ENCODE measurements around the gene COL25A1.

The COL25A1 gene

DNA sequence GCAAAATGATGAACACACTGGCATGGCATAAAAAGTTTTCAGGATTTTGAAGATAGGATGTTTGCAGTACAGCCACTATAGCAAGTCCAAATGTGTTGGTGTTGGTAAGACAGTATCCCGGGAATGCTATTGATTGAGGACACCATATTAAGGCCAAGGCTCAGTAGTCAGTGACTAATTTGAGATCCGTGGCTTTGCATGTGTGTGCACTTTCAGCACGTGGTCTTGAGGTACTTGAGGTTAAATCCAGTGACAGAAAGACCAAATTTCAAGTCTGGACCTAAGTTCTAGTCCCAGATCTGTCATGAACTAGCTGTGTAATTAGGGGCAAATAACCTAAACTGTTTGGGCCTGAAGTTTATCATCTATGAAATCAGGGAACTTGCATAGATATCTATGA is 463.1 kb downstream of the COL25A1 start:
- no peaks in the 10 kb centered on the region for H3K4me1 ChIP-seq (ENCODE audit: low read length)
- TF ChIP-seq, protein P1, sequence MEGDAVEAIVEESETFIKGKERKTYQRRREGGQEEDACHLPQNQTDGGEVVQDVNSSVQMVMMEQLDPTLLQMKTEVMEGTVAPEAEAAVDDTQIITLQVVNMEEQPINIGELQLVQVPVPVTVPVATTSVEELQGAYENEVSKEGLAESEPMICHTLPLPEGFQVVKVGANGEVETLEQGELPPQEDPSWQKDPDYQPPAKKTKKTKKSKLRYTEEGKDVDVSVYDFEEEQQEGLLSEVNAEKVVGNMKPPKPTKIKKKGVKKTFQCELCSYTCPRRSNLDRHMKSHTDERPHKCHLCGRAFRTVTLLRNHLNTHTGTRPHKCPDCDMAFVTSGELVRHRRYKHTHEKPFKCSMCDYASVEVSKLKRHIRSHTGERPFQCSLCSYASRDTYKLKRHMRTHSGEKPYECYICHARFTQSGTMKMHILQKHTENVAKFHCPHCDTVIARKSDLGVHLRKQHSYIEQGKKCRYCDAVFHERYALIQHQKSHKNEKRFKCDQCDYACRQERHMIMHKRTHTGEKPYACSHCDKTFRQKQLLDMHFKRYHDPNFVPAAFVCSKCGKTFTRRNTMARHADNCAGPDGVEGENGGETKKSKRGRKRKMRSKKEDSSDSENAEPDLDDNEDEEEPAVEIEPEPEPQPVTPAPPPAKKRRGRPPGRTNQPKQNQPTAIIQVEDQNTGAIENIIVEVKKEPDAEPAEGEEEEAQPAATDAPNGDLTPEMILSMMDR (IDR thresholded peaks at IDR 0.05; ENCODE audit: low read depth, low read length), result no peak
- TF ChIP-seq EZH2phosphoT487 (IDR thresholded peaks at IDR 0.05; ENCODE audit: low read depth), result no peak
- no peaks in the 10 kb centered on the region for H3K79me2 ChIP-seq (ENCODE audit: low read length)
- H3K27ac ChIP-seq (ENCODE audit: low read length), result no peak overlapping the region
- H3K9me3 ChIP-seq (ENCODE audit: insufficient read depth, low read length), result no peaks in the 10 kb centered on the region
- no peaks in the 10 kb centered on the region for H4K20me1 ChIP-seq (ENCODE audit: insufficient read depth, low read length)
- H3K4me2 ChIP-seq (ENCODE audit: low read length), result no peak overlapping the region
- H3K27me3 ChIP-seq (ENCODE audit: low read depth, low read length), result no peaks in the 10 kb centered on the region
- no peak overlapping the region for H3K4me3 ChIP-seq (ENCODE audit: low read length)
- no peaks in the 10 kb centered on the region for H3K36me3 ChIP-seq (replicated peaks; ENCODE audit: low read depth, low read length)
- no peak overlapping the region for H2AFZ ChIP-seq (ENCODE audit: low read depth, low read length)
- H3K9ac ChIP-seq (ENCODE audit: low read length), result no peak overlapping the region

DNA sequence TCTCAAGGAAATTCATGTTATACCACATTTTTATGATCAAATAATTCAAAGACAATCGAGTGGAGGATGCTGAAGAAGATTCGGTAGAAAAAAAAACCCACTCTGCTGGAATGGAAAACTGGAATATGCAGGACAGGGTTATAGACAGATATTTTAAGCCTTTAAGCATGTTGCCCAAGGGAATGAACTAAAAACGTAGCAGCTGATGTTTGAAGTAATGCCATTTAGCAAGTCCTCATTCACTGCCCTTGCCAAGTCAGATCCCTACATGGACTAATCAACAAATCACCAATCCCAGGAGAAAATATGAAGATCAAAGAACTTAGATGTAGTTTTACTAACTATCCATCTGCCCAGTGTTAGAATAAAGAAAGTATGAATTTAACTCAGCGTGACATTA is 464.0 kb downstream of the COL25A1 start:
- Histone ChIP-seq H3K27me3 (ENCODE audit: low read depth, low read length) (peaks cover 8% of the 10 kb centered on the region), H3K9me3 (ENCODE audit: insufficient read depth, low read length) (no peaks in the 10 kb centered on the region), H3K4me2 (ENCODE audit: low read length) (no peak overlapping the region), H3K36me3 (replicated peaks; ENCODE audit: low read depth, low read length) (no peaks in the 10 kb centered on the region), H4K20me1 (ENCODE audit: insufficient read depth, low read length) (no peaks in the 10 kb centered on the region), H3K27ac (ENCODE audit: low read length) (no peak overlapping the region), H3K9ac (ENCODE audit: low read length) (no peak overlapping the region), H3K4me1 (ENCODE audit: low read length) (no peaks in the 10 kb centered on the region), H3K79me2 (ENCODE audit: low read length) (no peaks in the 10 kb centered on the region), H3K4me3 (ENCODE audit: low read length) (no peak overlapping the region), H2AFZ (ENCODE audit: low read depth, low read length) (no peak overlapping the region)
- no peak for TF ChIP-seq EZH2phosphoT487 (IDR thresholded peaks at IDR 0.05; ENCODE audit: low read depth)
- TF ChIP-seq, protein P1 (IDR thresholded peaks at IDR 0.05; ENCODE audit: low read depth, low read length), result no peak

DNA sequence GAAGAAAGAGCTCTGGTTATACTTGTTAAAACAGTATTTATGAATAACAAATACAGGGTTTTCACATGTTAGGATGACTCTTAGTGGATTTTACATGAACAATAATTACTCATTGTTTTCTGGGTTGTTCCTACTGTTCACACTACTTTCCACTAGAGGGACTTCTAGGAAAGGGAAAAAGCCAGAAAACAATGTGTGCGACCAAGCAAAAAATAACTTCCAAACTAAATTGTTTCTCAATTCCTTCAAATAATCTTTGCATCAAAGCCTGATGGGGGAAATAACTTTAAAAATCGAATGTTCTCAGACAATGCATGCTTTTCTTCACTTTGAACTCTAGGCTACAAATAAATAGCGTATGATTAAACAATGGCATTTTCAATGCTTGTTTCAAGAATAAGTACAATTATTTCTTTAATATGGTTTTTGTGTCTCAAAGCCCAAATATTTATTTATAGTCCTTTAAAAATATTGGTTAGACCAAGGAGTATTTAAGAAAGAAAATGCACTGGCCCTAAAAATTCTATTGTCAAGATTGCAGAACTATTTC is 467.5 kb downstream of the COL25A1 start:
- Histone ChIP-seq H4K20me1 (ENCODE audit: insufficient read depth, low read length) (no peaks in the 10 kb centered on the region), H3K27me3 (ENCODE audit: low read depth, low read length) (peaks cover 12% of the 10 kb centered on the region), H3K79me2 (ENCODE audit: low read length) (no peaks in the 10 kb centered on the region), H3K9me3 (ENCODE audit: insufficient read depth, low read length) (no peaks in the 10 kb centered on the region), H3K4me3 (ENCODE audit: low read length) (no peak overlapping the region), H3K4me1 (ENCODE audit: low read length) (peaks cover 10% of the 10 kb centered on the region), H3K9ac (ENCODE audit: low read length) (no peak overlapping the region), H3K36me3 (replicated peaks; ENCODE audit: low read depth, low read length) (no peaks in the 10 kb centered on the region), H3K4me2 (ENCODE audit: low read length) (no peak overlapping the region), H3K27ac (ENCODE audit: low read length) (no peak overlapping the region), H2AFZ (ENCODE audit: low read depth, low read length) (no peak overlapping the region)
- TF ChIP-seq EZH2phosphoT487 (IDR thresholded peaks at IDR 0.05; ENCODE audit: low read depth), result no peak
- TF ChIP-seq, protein P1 (IDR thresholded peaks at IDR 0.05; ENCODE audit: low read depth, low read length), result peak; percentile 71

DNA sequence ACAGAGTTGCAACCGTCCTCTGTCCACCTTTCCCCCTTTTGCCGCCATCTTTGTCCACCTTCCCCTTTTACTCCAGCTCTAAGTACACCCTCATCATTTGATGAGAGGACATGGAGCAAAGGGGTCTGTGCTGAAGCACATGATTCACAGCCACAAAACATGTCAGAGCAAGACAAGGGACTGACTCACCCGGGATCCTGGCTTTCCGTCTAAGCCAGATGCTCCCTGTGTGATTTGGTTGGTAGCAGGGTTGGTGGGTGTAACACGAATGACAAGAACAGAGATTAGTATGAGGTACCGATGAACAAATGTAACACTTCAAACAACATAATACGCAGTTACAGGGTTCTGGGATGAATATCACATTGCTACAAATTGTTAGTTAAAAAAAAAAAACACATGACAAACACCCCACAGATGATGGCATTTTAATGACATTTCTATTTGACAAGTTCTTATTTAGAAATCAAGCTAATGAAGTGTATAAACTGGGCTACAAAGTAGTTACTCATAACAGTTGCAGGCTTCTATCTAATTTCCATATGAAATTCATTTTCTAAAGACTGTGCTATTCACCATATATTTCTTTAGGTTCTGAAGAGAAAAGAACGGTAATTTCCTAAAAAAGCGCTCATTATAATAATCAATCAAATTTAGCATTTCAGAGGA is 468.2 kb downstream of the COL25A1 start:
- H3K27me3 ChIP-seq (ENCODE audit: low read depth, low read length), result peaks cover 12% of the 10 kb centered on the region
- no peak overlapping the region for H3K9ac ChIP-seq (ENCODE audit: low read length)
- no peak overlapping the region for H2AFZ ChIP-seq (ENCODE audit: low read depth, low read length)
- no peaks in the 10 kb centered on the region for H3K36me3 ChIP-seq (replicated peaks; ENCODE audit: low read depth, low read length)
- no peak overlapping the region for H3K4me2 ChIP-seq (ENCODE audit: low read length)
- H3K79me2 ChIP-seq (ENCODE audit: low read length), result no peaks in the 10 kb centered on the region
- H3K4me1 ChIP-seq (ENCODE audit: low read length), result peaks cover 10% of the 10 kb centered on the region
- H3K4me3 ChIP-seq (ENCODE audit: low read length), result no peak overlapping the region
- no peak overlapping the region for H3K27ac ChIP-seq (ENCODE audit: low read length)
- H4K20me1 ChIP-seq (ENCODE audit: insufficient read depth, low read length), result no peaks in the 10 kb centered on the region
- TF ChIP-seq, protein P1 (IDR thresholded peaks at IDR 0.05; ENCODE audit: low read depth, low read length), result no peak
- no peak for TF ChIP-seq EZH2phosphoT487 (IDR thresholded peaks at IDR 0.05; ENCODE audit: low read depth)
- no peaks in the 10 kb centered on the region for H3K9me3 ChIP-seq (ENCODE audit: insufficient read depth, low read length)
